Psoas muscle (tissue), 8 donors: ENCODE measurements around the gene KBTBD12. TPM values are rescaled to one million over a fixed set of nuclear protein-coding genes. Genes with fewer than 3 reads are reported as not detected.
"Not testable (repeated sequence)": the region's sequence is repeated elsewhere in the genome, so short reads cannot be mapped to it uniquely, and the experiment has no call there.

Experiments
- ATAC-seq, 4 donors: fragments of 200-7000 bp; cut with Tn5 transposase; one replicate each; pipeline ENCODE4 v1.9.1; 2020; ENCODE audit warnings: moderate library complexity in 3 of 4, mild to moderate bottlenecking in 2 of 4
- DNase-seq, 2 donors: peaks; one replicate each; pipeline ENCODE4 v3.0.0-alpha.2; 2020
- H3K27ac ChIP-seq: fragments of 200-600 bp; one replicate; pipeline ENCODE4 v1.8.0; 2022
- H3K27me3 ChIP-seq, 3 donors: fragments of 200-600 bp in 1 of 3; one replicate each; pipeline versions ENCODE4 v1.6.1 to v1.8.0; 2013 to 2022; ENCODE audit warnings: low read length in 2 of 3, mild to moderate bottlenecking in 2 of 3, moderate library complexity in 1 of 3; ENCODE audit not compliant: insufficient read depth in 3 of 3
- H3K36me3 ChIP-seq, 2 donors: fragments of 200-600 bp in 1 of 2; one replicate each; pipeline versions ENCODE4 v1.6.1 to v1.8.0; 2013 to 2022; ENCODE audit warnings: low read depth in 1 of 2, mild to moderate bottlenecking in 1 of 2, moderate library complexity in 1 of 2; ENCODE audit not compliant: insufficient read depth in 1 of 2
- H3K4me1 ChIP-seq: fragments of 200-600 bp; one replicate; pipeline ENCODE4 v1.8.0; 2022
- H3K4me3 ChIP-seq: fragments of 200-600 bp; one replicate; pipeline ENCODE4 v1.8.0; 2022; ENCODE audit warnings: mild to moderate bottlenecking
- H3K9me3 ChIP-seq: fragments of 200-600 bp; one replicate; pipeline ENCODE4 v1.8.0; 2022
- WGBS, 3 donors: extraction: QIAGEN DNeasy Blood & Tissue Kit; methylation state at CpG; one replicate each; pipeline versions ENCODE4 v1.1.6 to v1.1.7; 2013; 5-methylcytosine and 5-hydroxymethylcytosine counted together
- intact Hi-C, 2 donors: fragments of 100-400 bp; cut with DNase I; formaldehyde crosslinking; loops; one replicate each; pipeline versions ENCODE4 v1.11.0 to v1.14.2; 2022
- polyA plus RNA-seq, 3 donors: library from polyadenylated mRNA; stranded (reverse); fragments of 200-250 nt; gene quantifications; one replicate each; pipeline ENCODE4 v1.2.3, GENCODE V29; 2013
- total RNA-seq, 4 donors: library from RNA; stranded (reverse); fragmentation: NEBNext Ultra II Directional in 2 of 4; extraction: Animal tissue kit (Norgen Biotek cat#: 25700) in 2 of 4; gene quantifications; one replicate each; pipeline versions ENCODE4 v1.2.1 to v1.2.4, GENCODE V29; 2021 to 2023
- TF ChIP-seq, protein P1 (sequence below): fragments of 200-600 bp; IDR thresholded peaks from one replicate; pipeline ENCODE4 v1.8.0; 2022; ENCODE audit warnings: antibody characterized with exemption
- donor health status: healthy with polysubstance abuse.
- donor health status: DM: no; HTN: no; CAD: no; lungs with moderate emphysema.
- donor health status: Bipolar disorder and iron deficiency.
- donor health status: healthy.
- donor health status: DM: yes; HTN: yes; CAD: no.
- donor health status: DM: no; HTN: no; CAD: no.
- donor health status: DM: no; HTN: no; CAD: no.
- donor health status: DM: yes; HTN: yes; CAD: no.

KBTBD12 gene
- total and polyA plus RNA-seq, 7 donors = 2.1 to 47.5 (median 20.6) TPM

DNA sequence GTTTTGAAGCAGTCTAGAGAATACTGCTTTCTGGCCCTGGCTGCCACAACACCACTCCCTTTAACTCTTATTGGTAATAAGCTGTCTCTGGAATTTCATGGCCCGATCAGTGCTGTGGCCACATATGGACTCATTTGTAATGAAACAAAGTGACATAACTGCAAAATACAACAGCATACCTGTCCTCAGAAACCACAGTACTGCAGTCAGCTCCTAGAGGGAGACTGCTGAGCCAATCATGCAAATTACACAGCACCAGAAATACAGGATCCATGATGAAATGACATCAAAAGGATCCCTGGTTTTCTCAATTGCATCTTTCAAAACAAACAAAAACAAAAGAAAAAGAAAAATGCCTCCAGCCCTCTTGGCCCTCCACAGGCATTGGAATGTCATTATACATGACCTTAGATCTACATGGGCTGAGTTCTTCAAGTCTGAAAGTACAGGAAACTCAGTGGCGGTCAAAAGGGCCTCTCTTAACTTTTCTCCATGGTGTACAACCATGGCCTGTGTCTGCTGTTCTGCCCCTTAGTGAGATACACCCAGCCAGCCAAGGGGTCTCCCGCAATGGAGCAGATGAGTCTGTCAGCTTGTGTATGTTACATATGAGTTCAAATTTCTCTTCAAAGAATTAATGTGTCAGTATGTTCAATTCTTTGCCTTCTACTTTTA lies 24.9 kb upstream of the KBTBD12 start:
- 83 to 91% (median 89%) methylated on average over 3 of the region's 3 CpGs for WGBS, 3 donors
- TF ChIP-seq, protein P1, sequence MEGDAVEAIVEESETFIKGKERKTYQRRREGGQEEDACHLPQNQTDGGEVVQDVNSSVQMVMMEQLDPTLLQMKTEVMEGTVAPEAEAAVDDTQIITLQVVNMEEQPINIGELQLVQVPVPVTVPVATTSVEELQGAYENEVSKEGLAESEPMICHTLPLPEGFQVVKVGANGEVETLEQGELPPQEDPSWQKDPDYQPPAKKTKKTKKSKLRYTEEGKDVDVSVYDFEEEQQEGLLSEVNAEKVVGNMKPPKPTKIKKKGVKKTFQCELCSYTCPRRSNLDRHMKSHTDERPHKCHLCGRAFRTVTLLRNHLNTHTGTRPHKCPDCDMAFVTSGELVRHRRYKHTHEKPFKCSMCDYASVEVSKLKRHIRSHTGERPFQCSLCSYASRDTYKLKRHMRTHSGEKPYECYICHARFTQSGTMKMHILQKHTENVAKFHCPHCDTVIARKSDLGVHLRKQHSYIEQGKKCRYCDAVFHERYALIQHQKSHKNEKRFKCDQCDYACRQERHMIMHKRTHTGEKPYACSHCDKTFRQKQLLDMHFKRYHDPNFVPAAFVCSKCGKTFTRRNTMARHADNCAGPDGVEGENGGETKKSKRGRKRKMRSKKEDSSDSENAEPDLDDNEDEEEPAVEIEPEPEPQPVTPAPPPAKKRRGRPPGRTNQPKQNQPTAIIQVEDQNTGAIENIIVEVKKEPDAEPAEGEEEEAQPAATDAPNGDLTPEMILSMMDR = no peak
- Histone ChIP-seq H3K9me3 (peaks cover 7% of the 10 kb centered on the region), H3K27me3 (no peaks in the 10 kb centered on the region), H3K36me3 (no peaks in the 10 kb centered on the region), H3K4me1 (no peaks in the 10 kb centered on the region), H3K27ac (no peak overlapping the region), H3K4me3 (no peak overlapping the region)
- DNase-seq (no peak), ATAC-seq (peak in 2 of 4 donors; percentile 23)
- intact Hi-C loops = no loop called here

DNA sequence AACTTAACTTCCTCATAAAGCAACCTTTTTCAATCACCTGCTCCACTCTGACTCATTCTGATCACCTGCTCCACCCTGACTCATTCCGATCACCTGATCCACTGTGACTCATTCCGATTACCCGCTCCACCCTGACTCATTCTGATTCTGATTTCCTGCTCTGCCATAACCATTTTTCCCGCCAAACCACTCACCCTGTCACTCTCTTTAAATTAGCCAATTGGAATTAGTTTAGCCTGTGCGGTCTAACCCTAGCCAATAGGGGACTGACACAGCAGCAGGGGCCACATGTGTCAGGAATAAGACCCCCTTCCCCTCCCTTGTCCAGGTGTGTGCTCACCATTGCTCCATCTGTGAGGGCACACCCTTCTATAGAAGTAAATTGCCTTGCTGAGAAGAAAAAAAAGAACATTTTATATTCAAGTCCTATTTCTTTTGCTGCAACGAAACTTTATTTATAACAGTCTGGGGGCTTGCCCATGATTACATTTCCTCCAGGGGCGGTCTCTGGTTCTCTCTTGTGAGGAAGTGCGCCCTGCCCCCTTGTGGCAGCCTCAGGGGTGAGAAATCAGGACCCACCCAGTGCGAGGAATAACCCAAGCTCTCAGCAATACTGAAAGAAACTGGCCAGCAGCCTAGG lies 24.3 kb upstream of the KBTBD12 start:
- H3K4me1 ChIP-seq, H3K27ac ChIP-seq, H3K4me3 ChIP-seq, DNase-seq, H3K27me3 ChIP-seq, H3K9me3 ChIP-seq, H3K36me3 ChIP-seq, intact Hi-C loops: not testable (repeated sequence)
- peak in 2 of 4 donors; percentile 51 for ATAC-seq
- 86 to 92% (median 90%) methylated on average over 9 of the region's 9 CpGs for WGBS, 3 donors

DNA sequence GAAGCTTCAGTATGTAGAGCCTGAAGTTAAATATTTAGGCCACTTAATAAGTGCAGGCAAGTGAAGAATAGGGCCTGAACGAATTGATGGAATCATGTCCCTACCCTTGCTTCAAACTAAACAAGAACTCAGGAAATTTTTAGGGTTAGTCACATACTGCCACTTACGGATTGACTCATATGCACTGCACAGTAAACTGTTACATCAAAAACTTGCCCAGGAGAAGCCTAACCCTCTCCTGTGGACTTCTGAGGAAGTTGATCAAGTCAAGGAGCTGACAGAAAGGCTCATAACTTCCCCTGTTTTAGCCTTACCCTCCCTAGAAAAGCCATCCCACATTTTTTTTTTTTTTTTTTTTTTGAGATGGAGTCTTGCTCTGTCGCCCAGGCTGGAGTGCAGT lies 20.6 kb upstream of the KBTBD12 start:
- peaks cover 7% of the 10 kb centered on the region for H3K9me3 ChIP-seq
- H3K4me1 ChIP-seq = no peaks in the 10 kb centered on the region
- intact Hi-C loops = no loop called here
- no peak overlapping the region for H3K27ac ChIP-seq
- DNase-seq = no peak
- TF ChIP-seq, protein P1 = no peak
- WGBS, 3 donors = 88 to 94% (median 90%) methylated on average over 2 to 3 of the region's 3 CpGs
- no peak for ATAC-seq
- no peak overlapping the region for H3K4me3 ChIP-seq
- no peaks in the 10 kb centered on the region for H3K36me3 ChIP-seq
- H3K27me3 ChIP-seq = peaks cover 0 to 2% (median 0%) of the 10 kb centered on the region in 3 donors

DNA sequence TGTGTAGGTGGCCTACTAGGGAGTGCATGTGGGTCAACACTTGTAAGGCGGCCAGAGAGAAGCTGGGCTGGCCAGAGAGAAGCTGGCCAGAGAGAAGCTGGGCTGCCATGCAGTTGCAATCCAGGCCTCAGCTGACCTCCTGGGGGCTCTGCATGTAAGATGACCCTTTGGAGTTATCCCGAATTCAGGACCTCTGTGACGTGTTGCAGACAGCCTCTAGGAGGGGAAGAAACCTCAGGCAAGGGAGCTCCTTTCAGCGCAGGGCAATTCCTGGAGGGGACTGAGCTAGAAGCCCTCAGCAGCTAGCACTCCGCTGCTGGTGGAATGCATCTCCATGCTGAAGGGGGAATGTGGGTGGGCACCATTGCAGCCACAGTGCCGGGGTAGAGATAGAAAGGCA lies 15.8 kb upstream of the KBTBD12 start:
- Histone ChIP-seq H3K4me1 (no peaks in the 10 kb centered on the region), H3K27ac (no peak overlapping the region), H3K36me3 (no peaks in the 10 kb centered on the region), H3K27me3 (peaks cover 0 to 2% (median 0%) of the 10 kb centered on the region in 3 donors), H3K4me3 (no peak overlapping the region), H3K9me3 (no peaks in the 10 kb centered on the region)
- 80 to 90% (median 87%) methylated on average over 6 of the region's 6 CpGs for WGBS, 3 donors
- ATAC-seq (no peak), DNase-seq (no peak)
- intact Hi-C loops = no loop called here
- TF ChIP-seq, protein P1 = no peak

DNA sequence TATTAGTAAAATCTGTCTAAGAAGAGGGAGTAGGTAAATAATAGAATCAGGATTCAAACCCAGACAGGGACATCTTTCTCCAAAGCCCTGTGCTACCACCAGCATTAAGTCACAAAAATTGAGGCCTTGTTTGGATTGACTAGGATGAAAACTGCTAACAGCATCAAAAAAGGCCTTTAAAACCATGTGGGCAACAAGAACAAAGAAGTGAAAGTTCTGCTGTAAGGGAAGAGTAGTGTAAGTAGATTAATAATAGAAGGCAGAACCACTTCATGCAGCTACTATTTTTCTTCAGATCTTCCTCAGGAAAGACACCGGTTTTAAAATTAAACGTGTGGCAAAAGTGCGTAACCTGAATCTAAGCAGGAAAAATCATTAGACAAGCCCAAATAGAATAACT lies 15.3 kb upstream of the KBTBD12 start:
- no peaks in the 10 kb centered on the region for H3K36me3 ChIP-seq
- no peak overlapping the region for H3K27ac ChIP-seq
- no peak overlapping the region for H3K4me3 ChIP-seq
- TF ChIP-seq, protein P1 = no peak
- peaks cover 0 to 2% (median 0%) of the 10 kb centered on the region in 3 donors for H3K27me3 ChIP-seq
- intact Hi-C loops = loop anchor here in 1 of 2 donors (10.0 kb wide), 1 partner anchor 145 kb away; no protein-coding TSS in a partner anchor
- 73 to 81% (median 74%) methylated on average over 3 of the region's 3 CpGs for WGBS, 3 donors
- DNase-seq (no peak), ATAC-seq (no peak)
- H3K4me1 ChIP-seq = no peaks in the 10 kb centered on the region
- no peaks in the 10 kb centered on the region for H3K9me3 ChIP-seq
